GM12865 (cell line): Measurements from ENCODE around the gene ABCG2.
"Not testable (repeated sequence)": the region's sequence is repeated elsewhere in the genome, so short reads cannot be mapped to it uniquely, and the experiment has no call there.

Experiments used
- DNase-seq: peaks from one replicate; pipeline ENCODE4 v3.0.0; 2010; ENCODE audit warnings: low read depth
- H3K4me3 ChIP-seq: 2 replicates; pipeline ENCODE4 v1.5.1; 2011; ENCODE audit warnings: mild to moderate bottlenecking, low read depth, low read length, control low read depth
- CTCF ChIP-seq: IDR thresholded peaks from 2 replicates; pipeline ENCODE4 v1.5.1; 2011; ENCODE audit warnings: low read length, control low read depth, low read depth, inconsistent platforms; ENCODE audit not compliant: insufficient read depth; ENCODE audit errors: missing control alignments

ABCG2 gene

DNA sequence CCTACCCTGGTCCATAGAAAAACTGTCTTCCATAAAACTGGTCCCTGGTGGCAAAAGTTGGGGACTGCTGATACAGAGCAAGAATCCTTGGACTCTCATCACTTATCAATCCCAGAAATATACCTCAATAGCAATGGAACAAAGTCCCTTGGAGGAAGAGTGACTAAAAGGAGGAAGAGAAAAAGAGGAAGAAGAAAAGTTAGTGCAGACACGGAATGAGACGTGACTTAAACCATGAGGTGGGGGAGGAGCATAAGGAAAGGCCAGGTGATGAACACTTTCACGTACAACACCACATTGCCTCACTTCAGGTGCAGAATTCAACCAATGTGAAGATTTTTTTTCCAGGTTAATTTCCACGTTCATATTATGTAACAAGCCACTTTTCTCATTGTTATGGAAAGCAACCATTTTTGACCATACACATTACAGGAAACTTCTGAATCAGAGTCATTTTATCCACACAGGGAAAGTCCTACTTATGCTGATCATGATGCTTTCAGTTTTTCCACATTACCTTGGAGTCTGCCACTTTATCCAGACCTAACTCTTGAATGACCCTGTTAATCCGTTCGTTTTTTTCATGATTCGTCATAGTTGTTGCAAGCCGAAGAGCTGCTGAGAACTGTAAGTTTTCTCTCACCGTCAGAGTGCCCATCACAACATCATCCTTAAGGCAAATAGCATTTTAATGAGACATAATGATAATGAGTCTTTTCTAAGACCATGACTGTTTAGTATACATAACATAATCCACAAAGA lies 27.7 kb downstream of the ABCG2 start:
- no peak overlapping the region for H3K4me3 ChIP-seq
- no peak for TF ChIP-seq CTCF
- DNase-seq = no peak

DNA sequence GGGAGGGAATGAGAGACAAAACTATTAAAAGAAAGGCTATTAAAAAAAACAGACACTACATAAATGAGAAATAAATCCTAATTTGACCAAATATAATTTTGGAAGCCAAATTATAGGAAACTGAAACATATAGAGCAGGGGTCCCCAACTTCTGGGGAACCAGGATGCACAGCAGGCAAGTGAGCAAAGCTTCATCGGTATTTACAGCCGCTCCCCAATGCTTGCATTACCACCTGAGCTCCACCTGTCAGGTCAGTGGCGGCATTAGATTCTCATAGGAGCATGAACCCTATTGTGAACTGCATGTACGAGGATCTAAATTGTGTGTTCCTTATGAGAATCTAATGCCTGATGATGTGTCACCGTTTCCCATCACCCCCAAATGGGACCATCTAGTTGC lies 28.4 kb downstream of the ABCG2 start:
- H3K4me3 ChIP-seq = no peak overlapping the region
- no peak for TF ChIP-seq CTCF
- DNase-seq = no peak

DNA sequence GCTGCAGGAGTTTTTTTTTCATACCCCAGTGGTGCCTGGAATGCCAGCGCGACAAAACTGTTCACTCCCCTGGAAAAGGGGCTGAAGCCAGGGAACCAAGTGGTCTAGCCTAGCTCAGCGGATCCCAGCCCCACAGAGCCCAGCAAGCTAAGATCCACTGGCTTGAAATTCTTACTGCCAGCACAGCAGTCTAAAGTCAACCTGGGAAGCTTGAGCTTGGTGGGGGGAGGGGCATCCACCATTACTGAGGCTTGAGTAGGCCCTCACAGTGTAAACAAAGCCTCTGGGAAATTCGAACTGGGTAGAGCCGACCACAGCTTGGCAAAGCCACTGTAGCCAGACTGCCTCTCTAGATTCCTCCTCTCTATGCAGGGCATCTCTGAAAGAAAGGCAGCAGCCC lies 36.2 kb downstream of the ABCG2 start:
- not testable (repeated sequence) for DNase-seq, H3K4me3 ChIP-seq

- TF ChIP-seq CTCF = no peak
- no peak for DNase-seq
- H3K4me3 ChIP-seq = no peak overlapping the region
These were observed 38.5 kb downstream of the ABCG2 start for GRCh38 chr4:88119943-88120342.

DNA sequence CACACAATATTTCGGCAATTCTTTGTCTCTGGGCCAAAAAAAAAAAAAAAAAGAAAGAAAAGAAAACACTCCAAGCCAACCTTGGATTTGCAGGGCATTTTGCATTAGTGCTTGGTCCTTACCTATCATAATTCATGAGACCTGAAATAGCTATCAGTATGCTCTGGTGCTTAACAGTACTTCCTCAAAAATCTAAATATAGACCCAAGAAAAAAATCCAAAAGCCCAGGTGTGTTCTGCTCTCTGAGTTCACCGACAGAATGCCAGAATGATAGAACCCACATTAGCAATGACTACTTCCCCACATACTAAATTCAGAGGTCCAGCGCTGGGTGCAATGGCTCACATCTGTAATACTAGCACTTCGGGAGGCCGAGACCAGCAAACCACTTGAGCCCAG lies 42.9 kb downstream of the ABCG2 start:
- no peak for DNase-seq
- H3K4me3 ChIP-seq = no peak overlapping the region
- no peak for TF ChIP-seq CTCF

DNA sequence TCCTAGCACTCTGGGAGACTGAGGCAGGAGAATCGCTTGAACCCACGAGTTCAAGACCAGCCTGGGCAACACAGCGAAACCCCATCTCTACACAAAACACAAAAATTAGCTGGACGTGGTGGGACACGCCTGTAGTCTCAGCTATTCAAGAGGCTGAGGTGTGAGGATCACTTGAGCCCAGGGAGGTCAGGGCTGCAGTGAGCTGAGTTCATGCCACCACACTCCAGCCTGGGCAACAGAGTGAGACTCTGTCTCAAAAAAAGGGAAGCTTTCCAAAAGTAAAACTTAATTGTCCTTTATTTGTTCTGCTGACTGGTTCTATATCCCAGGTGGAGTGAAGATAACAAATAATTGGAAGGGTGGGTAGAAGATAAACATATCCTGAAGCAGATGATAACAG lies 45.6 kb downstream of the ABCG2 start:
- no peak for DNase-seq
- no peak for TF ChIP-seq CTCF
- no peak overlapping the region for H3K4me3 ChIP-seq

GRCh38 chr4:88110826-88111225 lies 47.6 kb downstream of the ABCG2 start:
- DNase-seq = no peak
- H3K4me3 ChIP-seq = no peak overlapping the region
- TF ChIP-seq CTCF = no peak
